Raji (cell line): Measurements from ENCODE around the gene SYNM.

Experiments used
- POLR2A ChIP-seq: IDR thresholded peaks from 2 replicates; pipeline ENCODE4 v1.6.1; 2011; ENCODE audit warnings: low read depth, low read length, control low read depth; ENCODE audit not compliant: insufficient read depth

The SYNM gene

DNA sequence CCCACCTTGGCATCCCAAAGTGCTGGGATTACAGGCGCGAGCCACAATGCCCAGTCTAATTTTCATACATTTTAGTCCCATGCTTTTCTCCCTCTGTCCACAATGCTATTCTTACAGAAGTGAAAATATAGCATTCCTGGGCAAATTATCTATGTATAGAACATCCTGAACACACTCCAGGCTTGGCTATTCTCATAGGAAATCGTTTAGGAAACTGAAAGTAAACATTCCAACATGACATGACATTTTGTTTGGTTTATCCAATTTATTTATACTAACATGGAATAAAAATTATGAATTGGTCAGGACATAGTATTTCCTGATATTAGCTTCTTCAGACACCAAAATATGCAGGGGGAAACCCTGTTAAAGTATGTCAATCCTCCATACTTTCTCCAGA is 52.6 kb downstream of the SYNM start:
- TF ChIP-seq POLR2A, result no peak

- no peak for TF ChIP-seq POLR2A
These were observed 53.9 kb downstream of the SYNM start for GRCh38 chr15:99158626-99159412.

DNA sequence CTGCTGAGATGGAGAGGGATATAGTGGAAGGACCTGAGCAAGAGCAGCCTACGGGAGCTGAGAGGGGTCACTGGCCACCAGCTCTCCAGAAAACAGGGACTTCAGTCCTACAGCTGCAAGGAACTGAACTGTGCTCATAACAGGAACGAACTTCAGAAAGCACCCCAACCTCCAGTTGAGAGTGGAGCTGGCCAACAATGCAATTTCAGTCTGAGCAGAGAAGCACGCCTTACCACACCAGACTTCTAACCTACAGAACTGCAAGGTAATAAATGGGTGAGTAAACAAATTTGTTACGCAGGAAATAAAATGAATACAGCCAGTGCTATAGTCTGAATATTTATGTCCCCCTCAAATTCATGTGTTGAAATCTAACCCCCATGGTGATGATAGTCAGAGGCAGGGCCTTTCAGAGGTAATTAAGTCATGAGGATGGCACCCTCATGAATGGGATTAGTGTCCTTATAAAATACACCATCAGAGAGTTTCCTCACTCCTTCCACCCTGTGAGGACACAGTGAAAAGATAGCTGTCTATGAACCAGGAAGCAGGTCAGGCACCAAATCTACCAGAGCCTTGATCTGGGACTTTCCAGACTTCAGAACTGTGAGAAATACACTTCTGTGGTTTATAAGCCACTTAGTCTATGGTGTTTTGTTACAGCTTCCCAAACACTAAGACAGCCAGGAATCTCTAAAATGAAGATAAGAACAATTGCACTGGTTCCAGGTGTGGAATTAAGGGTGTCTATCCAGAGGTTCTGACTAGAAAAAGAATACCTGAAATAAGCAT is 58.6 kb downstream of the SYNM start:
- TF ChIP-seq POLR2A, result no peak

DNA sequence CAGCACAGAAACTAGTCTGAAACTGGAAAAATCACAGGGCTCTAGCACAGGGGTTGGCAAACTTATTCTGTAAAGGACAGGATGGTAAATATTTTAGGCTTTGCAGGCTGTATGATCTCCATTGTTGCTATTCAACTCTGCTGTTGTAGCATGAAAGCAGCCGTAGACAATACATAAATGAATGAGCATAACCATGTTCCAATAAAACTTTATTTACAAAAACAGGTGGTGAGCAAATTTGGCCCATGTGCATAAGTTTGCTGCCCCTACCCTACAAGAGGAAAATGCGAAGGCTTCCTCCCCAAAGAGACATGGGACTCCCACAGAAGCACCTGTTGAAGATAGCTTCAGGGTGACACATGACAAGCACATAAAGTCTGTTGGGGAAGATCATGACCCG is 59.2 kb downstream of the SYNM start:
- TF ChIP-seq POLR2A, result no peak

DNA sequence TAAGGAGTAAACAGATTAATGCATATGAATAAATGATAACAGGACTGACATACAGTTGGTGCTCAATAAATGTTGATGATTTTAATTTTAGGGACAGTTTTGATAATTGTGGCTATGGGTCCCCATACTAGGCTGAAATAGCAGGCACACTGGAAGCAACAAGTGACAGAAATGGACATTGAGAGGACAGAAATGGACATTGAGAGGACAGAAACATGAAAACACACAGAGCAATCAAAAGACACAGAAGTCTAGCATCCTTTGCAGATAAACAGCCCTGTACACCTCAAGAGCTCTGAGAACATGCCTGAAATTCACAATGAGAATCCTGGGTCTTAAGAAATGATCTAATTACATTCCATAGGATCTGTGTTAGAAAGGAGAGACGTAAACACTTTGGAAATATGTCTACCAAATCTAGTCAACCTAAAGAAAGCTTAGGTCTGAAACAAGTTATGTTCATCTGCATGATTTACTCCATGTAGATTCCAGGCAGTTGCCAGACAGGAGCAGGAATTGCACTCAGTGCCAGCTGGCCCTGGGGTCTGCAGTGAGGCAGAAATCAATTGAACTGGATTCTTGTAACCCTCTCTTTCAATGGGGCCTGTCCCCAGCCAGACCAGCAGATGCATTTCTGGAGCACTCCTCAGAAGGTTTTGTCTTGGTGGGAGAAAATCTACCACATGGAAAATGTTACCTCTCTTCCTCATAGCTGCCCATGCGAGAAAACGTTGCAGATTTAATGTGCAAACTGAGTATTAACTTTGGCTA is 60.3 kb downstream of the SYNM start:
- TF ChIP-seq POLR2A, result no peak

DNA sequence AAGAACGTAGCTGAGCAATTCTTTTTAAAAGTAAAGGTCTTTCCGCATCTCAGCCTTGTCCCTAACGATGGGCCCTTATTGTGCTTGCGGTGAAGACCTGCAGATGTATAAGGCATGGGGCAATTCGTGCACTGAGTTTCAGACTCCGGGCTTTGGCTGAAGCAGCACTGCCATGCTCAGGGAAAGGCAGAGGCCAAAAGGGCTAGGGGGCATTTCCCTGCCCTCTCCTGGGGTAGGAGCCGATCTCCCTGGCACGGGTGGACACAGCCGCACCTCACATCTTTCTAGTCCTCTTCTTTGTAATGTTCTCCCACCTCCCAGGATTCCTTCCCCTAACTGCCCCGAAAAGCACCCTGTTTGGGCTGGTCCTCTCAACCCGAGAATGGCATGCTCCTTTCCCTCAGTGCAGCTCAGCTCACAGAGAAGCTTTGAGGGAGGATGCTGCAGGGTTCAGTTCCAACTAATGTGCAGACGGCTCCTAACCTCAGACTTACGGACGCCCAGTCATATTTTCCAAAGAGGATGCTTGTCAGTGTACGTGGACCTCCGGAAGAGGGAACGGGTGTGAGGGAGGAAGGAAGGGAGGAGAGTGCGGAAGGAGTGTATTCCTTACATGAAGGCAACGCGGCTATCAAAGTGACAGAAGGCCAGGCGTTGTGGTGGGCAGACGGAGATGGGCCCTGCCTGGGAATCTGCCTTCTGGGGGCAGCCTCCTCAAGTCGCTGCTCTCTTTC is 61.2 kb downstream of the SYNM start:
- no peak for TF ChIP-seq POLR2A

GRCh38 chr15:99167201-99167600 is 62.3 kb downstream of the SYNM start:
- no peak for TF ChIP-seq POLR2A

DNA sequence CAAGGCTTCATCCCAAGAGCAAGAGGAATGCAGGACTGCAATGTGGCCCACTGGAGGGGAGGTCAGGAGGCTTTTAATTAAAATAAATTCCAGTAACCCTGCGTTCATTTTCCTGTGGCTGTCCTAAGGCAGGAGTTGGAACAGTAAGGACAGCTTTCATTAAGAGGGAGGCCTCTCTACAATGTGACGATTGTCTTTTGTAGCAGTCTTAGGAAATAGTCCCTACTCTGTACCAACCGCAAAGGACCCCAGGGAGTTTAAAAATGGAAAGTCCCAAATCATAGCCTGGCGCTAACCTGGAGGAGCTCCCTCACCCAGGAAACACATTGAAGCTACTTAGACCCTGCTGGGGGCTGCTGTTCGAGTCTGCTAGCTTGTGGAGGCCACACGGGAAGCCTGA is 62.8 kb downstream of the SYNM start:
- TF ChIP-seq POLR2A, result no peak

GRCh38 chr15:99168601-99169580 is 64.0 kb downstream of the SYNM start:
- TF ChIP-seq POLR2A, result no peak

GRCh38 chr15:99169769-99170311 is 65.0 kb downstream of the SYNM start:
- TF ChIP-seq POLR2A, result no peak

- no peak for TF ChIP-seq POLR2A
These were observed 65.7 kb downstream of the SYNM start for GRCh38 chr15:99170476-99171065.

- no peak for TF ChIP-seq POLR2A
These were observed 67.3 kb downstream of the SYNM start for GRCh38 chr15:99172171-99172570.

DNA sequence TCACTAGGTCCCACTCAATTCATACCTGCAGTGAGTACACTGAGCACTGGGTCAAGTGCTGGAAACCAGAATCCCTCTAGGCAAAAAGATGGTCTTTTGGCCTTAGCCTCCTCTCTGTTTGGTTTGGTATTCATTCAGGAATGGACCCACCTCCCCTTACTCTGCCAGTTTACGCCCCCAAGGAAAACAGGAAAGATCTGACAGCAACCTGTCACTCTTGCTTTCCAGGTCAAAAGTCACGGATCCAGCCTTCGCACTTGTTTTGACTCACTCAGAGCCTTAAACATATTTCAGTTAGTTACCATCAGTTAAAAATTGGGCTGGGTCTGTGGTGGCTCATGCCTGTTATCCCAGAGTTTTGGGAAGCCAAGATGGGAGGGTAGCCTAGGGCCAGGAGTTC is 68.1 kb downstream of the SYNM start:
- no peak for TF ChIP-seq POLR2A
